ENCODE measurements around the gene GOLGA8N.
"Not testable (repeated sequence)": the region's sequence is repeated elsewhere in the genome, so short reads cannot be mapped to it uniquely, and the experiment has no call there.

GOLGA8N gene

GRCh38 chr15:32593151-32593550, at the start of gene GOLGA8N:
Gene GOLGA8N, plus strand, starts transcription at chr15:32593456.
- DNase-seq, result not testable (repeated sequence)

- DNase-seq, result not testable (repeated sequence)
These were observed 49.8 kb upstream of the GOLGA8N start for GRCh38 chr15:32543456-32543855.

- not testable (repeated sequence) for DNase-seq
These were observed 48.1 kb upstream of the GOLGA8N start for GRCh38 chr15:32545129-32545528.

GRCh38 chr15:32554587-32554986, 38.7 kb upstream of the GOLGA8N start:
- not testable (repeated sequence) for DNase-seq

GRCh38 chr15:32562198-32562597, 31.1 kb upstream of the GOLGA8N start:
- not testable (repeated sequence) for DNase-seq

- DNase-seq, result not testable (repeated sequence)
These were observed 24.3 kb upstream of the GOLGA8N start for GRCh38 chr15:32568988-32569387.

GRCh38 chr15:32578482-32578881, 14.8 kb upstream of the GOLGA8N start:
- DNase-seq, result not testable (repeated sequence)

- DNase-seq, result not testable (repeated sequence)
These were observed 7.4 kb upstream of the GOLGA8N start for GRCh38 chr15:32585844-32586243.

GRCh38 chr15:32609518-32609917, 16.3 kb downstream of the GOLGA8N start:
- not testable (repeated sequence) for DNase-seq

GRCh38 chr15:32610719-32611118, 17.5 kb downstream of the GOLGA8N start:
- not testable (repeated sequence) for DNase-seq

GRCh38 chr15:32614712-32615050, 21.4 kb downstream of the GOLGA8N start:
- DNase-seq, result not testable (repeated sequence)

GRCh38 chr15:32615051-32615870, 22.0 kb downstream of the GOLGA8N start, which contains the start of gene ARHGAP11A:
Gene ARHGAP11A, plus strand, starts transcription at chr15:32615504. Its CDS starts 708 bp downstream, at chr15:32616212.
- DNase-seq, result not testable (repeated sequence)

GRCh38 chr15:32615871-32616426, 22.7 kb downstream of the GOLGA8N start:
- DNase-seq, result not testable (repeated sequence)

- DNase-seq, result no peak
These were observed 43.2 kb downstream of the GOLGA8N start for GRCh38 chr15:32636410-32636809.

- DNase-seq, result no peak
These were observed 43.8 kb downstream of the GOLGA8N start for GRCh38 chr15:32636908-32637567.

GRCh38 chr15:32637704-32638103, 44.4 kb downstream of the GOLGA8N start:
- DNase-seq, result no peak

GRCh38 chr15:32641517-32642059, 48.3 kb downstream of the GOLGA8N start, which contains the start of gene SCG5:
Gene SCG5, plus strand, starts transcription at chr15:32641710. Its CDS starts 1,883 bp downstream, at chr15:32643593.
- DNase-seq, result no peak

GRCh38 chr15:32642667-32643435, 49.6 kb downstream of the GOLGA8N start:
- DNase-seq, result no peak

GRCh38 chr15:32643907-32644445, 50.7 kb downstream of the GOLGA8N start:
- no peak for DNase-seq

GRCh38 chr15:32646291-32646690, 53.0 kb downstream of the GOLGA8N start:
- DNase-seq, result no peak

- no peak for DNase-seq
These were observed 56.1 kb downstream of the GOLGA8N start for GRCh38 chr15:32649342-32649741.

- DNase-seq, result peak; percentile 11
These were observed 58.1 kb downstream of the GOLGA8N start for GRCh38 chr15:32651229-32651837.
